NCI-H187 (cell line): ENCODE results near the gene IFNAR1.
"Not testable (repeated sequence)": the region's sequence is repeated elsewhere in the genome, so short reads cannot be mapped to it uniquely, and the experiment has no call there.

Experiments
- DNase-seq, 2 experiments: peaks; one replicate each; lab custom pipeline; 2025; lab: John Stamatoyannopoulos, UW

IFNAR1 gene

DNA sequence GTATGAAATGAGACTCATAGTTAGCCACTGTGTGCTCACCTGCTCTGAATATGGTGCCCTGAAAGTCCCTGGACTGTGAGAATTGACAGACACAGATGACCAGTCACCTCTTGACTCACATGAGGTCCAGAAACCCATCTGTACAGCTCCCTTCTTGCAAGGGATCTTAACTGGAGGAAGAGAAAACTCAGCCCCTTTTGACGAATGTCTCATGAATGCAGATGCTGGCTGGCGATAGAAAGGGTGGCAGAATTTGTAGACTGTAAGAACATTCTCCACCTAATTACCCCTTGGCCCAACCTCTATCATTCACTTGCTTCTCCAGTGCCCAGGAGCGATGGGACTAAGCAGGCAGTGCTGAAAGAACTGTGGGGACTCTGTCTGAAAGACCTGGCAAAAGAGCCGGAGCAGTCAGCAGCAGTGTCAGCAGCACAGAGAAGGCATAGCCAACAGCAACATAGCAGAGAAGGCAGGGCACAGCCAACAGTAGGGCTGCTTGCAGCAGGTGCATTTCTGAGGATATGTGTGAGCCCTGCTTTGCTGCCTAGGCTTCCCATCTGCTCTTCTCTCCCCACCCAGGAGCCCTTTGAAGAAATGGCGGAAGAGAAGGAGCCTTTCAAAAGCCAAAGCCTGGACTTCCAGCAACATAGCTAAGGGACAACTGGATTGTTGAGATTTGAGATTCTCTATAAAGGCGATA, 52.6 kb downstream of the IFNAR1 start:
- DNase-seq = no peak

DNA sequence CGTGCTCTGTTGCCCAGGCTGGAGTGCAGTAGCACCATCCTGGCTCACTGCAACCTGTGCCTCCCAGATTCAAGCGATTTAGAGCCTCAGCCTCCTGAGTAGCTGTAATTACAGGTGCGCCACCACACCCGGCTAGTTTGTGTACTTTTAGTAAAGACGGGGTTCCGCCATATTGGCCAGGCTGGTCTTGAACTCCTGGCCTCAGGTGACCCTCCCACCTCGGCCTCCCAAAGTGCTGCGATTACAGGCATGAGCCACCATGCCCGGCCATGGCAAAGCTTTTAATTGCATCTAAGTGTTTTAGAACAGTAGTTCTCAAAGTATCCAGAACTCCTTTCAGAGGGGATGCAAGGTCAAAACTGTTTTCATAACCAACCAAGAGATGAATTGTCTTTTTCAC, 53.3 kb downstream of the IFNAR1 start:
- no peak for DNase-seq

DNA sequence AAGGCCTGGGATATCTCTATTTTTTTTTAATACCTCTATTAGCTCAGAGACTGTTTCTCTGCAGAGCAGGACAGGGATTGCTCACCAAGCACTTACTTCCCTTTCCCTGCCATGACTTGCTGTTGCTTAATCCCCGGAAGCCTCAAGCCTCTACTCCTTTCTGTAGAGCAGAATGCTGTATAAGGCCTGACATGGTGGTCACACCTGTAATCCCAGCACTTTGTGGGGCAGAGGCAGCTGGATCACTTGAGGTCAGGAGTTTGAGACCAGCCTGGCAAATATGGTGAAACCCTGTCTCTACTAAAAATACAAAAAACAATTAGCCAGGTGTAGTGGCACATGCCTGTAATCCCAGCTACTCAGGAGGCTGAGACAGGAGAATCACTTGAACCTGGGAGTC, 55.2 kb downstream of the IFNAR1 start:
- not testable (repeated sequence) for DNase-seq

DNA sequence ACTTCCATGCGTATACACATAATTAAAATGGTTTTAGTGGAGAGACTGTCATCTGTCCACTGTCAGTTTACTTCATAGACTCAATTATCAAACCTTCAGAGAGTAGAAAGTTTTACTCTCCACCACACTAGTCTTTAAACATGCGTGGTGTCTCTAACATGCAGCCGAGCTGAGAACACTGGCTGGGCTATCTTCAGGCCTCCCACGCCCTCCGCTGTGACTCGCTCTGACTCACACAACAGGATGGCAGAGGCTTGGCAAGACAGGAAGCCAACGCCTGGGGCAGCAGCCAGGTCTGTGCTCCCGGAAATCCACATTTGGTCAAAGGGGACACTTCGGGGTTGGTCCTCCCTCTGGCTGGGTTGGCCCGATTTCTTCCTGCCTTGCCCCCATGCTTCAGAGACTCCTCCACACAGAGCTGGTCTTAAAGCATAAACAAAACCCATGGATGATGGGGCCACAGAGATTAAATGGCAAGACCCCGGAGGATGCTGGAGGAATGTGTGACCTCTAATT, 55.8 kb downstream of the IFNAR1 start:
- DNase-seq = no peak

GRCh38 chr21:33381381-33381780, 56.6 kb downstream of the IFNAR1 start:
- DNase-seq = not testable (repeated sequence)

DNA sequence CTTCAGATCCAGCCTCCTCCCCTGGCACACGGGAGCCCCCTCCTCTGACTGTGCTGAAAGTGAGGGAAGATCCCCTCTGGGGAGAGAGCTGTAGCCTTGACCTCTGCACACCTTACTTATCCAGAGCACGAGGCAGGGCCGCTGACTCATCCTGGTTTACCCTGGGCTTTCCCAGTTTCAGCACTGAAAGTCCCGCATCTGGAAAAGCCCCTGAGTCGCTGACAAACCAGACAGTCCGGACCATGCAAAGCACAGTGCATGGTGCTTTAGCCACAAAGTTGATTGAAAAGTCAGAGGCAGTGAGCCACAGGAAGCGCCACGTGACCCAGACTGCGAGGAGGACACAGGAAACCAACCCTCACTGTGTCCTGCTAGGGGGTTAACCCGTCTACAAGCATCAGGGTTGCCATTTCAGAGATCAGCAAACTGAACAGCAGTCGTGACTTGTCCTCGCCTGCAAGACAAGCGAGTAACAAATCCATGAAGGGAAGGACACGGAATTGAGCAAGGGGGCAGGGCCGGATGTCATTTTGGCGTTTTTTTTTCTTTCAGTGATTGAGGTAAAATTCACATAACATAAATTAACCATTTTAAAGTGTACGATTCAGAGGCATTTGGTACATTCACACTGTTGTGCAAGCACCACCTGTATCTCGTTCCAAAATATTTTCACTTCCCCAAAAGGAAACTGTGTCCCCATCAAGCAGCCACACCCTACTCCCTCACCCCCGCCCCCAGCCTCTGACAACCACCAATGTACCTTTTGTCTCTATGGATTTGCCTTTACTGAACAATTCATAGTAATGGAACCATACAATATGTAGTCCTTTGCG, 58.5 kb downstream of the IFNAR1 start:
- DNase-seq = no peak

GRCh38 chr21:33384841-33385331, 60.1 kb downstream of the IFNAR1 start:
- DNase-seq = no peak

DNA sequence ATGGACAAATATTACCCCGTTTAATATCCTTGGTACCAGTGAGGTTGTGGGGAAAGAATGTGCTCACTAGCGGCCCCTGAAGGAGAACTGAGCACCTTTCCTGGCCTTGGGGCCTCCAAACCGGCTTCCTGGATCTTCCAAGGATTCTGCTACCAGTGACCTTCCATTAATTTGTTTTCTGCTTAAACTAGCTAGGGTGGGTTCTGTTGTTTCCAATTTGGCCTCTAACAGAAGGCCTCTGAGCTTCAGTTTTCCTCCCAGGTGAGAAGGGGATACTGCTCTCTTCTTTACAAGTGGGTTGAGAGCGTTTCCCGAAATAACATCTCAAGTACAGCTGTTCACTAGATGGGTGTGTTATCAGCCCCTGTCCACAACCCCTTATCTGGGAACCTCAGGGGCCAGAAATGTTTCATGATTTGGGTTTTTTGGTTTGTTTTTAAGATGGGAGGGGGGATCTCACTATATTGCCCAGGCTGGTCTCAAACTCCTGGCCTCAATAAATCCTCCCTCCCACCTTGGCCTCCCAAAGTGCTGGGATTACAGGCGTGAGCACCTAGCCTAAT, 61.5 kb downstream of the IFNAR1 start:
- no peak for DNase-seq

DNA sequence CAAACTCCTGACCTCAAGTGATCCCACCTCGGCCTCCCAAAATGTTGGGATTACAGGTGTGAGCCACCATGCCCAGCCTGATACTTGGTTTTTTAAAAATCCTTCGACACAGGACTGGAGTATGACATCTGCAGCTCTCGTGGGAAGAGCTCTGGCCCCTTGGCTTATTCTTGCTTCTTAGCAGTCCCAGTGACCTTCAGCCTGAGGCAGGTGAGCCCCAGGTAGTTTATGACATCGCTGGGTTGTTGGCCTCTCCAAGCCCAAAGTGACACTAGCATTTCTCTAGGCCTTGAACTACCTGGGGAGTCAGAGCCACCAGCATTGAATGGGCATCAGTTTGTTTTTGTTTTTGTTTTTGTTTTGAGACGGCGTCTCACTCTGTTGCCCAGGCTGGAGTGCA, 62.5 kb downstream of the IFNAR1 start:
- no peak for DNase-seq

- no peak for DNase-seq
Observed at GRCh38 chr21:33388188-33388587, 63.4 kb downstream of the IFNAR1 start.

GRCh38 chr21:33390479-33390878, 65.7 kb downstream of the IFNAR1 start:
- no peak for DNase-seq

DNA sequence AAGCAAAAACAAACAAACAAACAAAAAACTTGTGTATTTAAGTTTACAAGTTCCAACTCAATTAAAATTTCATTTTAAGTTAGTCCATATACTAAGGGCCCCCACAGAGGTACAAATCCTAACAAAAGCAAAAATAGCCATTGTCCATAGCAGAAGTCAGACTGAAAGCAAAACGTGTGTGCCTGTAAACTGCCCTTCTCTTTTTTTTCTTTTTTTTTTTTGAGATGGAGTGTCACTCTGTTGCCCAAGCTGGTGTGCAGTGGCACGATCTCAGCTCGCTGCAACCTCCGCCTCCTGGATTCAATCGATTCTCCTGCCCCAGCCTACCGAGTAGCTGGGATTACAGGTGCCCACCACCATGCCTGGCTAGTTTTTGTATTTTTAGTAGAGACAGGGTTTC, 66.9 kb downstream of the IFNAR1 start:
- no peak for DNase-seq

- no peak for DNase-seq
Observed at GRCh38 chr21:33392284-33392985, 67.7 kb downstream of the IFNAR1 start.

DNA sequence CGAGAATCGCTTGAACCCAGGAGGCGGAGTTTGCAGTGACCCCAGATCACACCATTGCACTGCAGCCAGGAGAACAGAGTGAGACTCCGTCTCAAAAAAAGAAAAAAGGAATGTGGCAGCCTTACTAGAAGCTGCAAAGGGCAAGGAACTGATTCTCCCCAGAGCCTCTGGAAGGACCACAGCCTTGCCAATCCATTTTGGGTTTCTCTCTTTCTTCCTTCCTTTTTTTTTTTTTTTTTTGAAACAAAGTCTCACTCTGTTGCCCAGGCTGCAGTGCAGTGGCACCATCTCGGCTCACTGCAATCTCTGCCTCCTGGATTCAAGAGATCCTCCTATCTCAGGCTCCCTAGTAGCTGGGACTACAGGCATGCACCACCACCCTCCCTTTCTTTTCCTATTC, 68.6 kb downstream of the IFNAR1 start:
- no peak for DNase-seq

- DNase-seq = no peak
Observed at GRCh38 chr21:33394260-33394659, 69.5 kb downstream of the IFNAR1 start.

DNA sequence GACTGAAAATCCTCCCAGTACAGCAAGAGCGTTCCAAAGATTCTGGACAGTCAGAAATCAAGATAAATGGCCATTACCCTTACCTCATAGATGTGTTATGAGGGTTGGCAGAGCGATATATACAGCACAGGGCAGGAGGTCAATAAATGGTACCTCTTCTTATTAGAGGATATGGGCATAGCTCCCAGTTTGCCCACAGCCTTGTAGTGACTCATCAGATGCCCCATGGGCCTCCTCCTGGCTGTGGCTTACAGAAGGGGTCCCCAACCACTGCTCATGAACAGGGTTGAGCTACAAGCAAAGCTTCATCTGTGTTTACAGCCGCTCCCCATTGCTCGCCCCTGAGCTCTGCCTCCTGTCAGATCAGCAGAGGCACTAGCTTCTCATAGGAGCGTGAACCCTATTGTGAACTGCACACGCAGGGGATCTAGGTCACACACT, 71.1 kb downstream of the IFNAR1 start:
- no peak for DNase-seq

- no peak for DNase-seq
Observed at GRCh38 chr21:33396436-33396835, 71.7 kb downstream of the IFNAR1 start.

- no peak for DNase-seq
Observed at GRCh38 chr21:33396951-33397350, 72.2 kb downstream of the IFNAR1 start.

- DNase-seq = no peak
Observed at GRCh38 chr21:33397717-33398116, 72.9 kb downstream of the IFNAR1 start.

- DNase-seq = no peak
Observed at GRCh38 chr21:33398361-33398760, 73.6 kb downstream of the IFNAR1 start.

DNA sequence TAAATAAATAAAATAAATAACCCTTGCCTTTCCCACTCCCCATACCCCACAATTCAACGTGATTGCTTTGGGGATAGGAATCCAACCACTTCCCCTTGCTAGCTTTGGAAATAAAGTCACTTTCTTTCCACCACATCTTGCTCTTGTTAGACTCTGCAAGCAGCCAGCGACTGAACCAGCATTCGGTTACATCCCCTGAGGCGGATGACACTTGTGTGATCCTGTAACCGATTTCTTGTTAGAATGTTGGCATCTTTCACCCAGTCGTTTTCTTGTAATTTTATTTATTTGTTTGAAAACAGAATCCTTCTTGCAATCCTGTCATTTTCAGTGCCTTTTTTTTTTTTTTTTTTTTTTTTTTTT, 76.8 kb downstream of the IFNAR1 start:
- no peak for DNase-seq
